HAP-1 (cell line): ENCODE results near the gene CTAG1A.
"Not testable (repeated sequence)": the region's sequence is repeated elsewhere in the genome, so short reads cannot be mapped to it uniquely, and the experiment has no call there.

Source experiments
- DNase-seq, 2 experiments: peaks; one replicate each; pipeline ENCODE4 v3.0.0-alpha.2; 2016 to 2020; ENCODE audit warnings: low spot score in 2 of 2
- H3K27me3 ChIP-seq: fragments of 250-450 bp; sonication (Bioruptor Pico); 2 replicates; pipeline ENCODE4 v1.5.1; 2020; ENCODE audit warnings: low read depth, mild to moderate bottlenecking, moderate library complexity
- H3K36me3 ChIP-seq: fragments of 250-450 bp; sonication (Bioruptor Pico); replicated peaks from 2 replicates; pipeline ENCODE4 v1.5.1; 2020; ENCODE audit warnings: mild to moderate bottlenecking
- H3K4me1 ChIP-seq: fragments of 250-450 bp; sonication (Bioruptor Pico); 2 replicates; pipeline ENCODE4 v1.5.1; 2020; ENCODE audit warnings: mild to moderate bottlenecking
- H3K4me3 ChIP-seq: fragments of 250-450 bp; sonication (Bioruptor Pico); 2 replicates; pipeline ENCODE4 v1.5.1; 2020; ENCODE audit warnings: mild to moderate bottlenecking, moderate library complexity
- H3K9me3 ChIP-seq: fragments of 250-450 bp; sonication (Bioruptor Pico); 2 replicates; pipeline ENCODE4 v1.5.1; 2020; ENCODE audit warnings: mild to moderate bottlenecking, moderate library complexity
- in situ Hi-C: fragments of 300-500 bp; cut with MboI; formaldehyde crosslinking; loops from 3 replicates; pipeline ENCODE4 v1.14.3; 2020; ENCODE audit warnings: low sequenced_read_pairs, inconsistent platforms, mixed read lengths

The CTAG1A gene

GRCh38 chrX:154607976-154608375 lies 23.0 kb downstream of the CTAG1A start:
- in situ Hi-C loops, H3K4me3 ChIP-seq, H3K27me3 ChIP-seq: not testable (repeated sequence)

GRCh38 chrX:154608823-154609222 lies 23.9 kb downstream of the CTAG1A start:
- in situ Hi-C loops, H3K4me1 ChIP-seq, H3K27me3 ChIP-seq, H3K9me3 ChIP-seq, H3K36me3 ChIP-seq, H3K4me3 ChIP-seq, DNase-seq: not testable (repeated sequence)

More at GRCh38 chrX:154607976-154608375, 23.0 kb downstream of the CTAG1A start:
- H3K36me3 ChIP-seq, DNase-seq, H3K9me3 ChIP-seq, H3K4me1 ChIP-seq: not testable (repeated sequence)

- in situ Hi-C loops, H3K36me3 ChIP-seq, DNase-seq, H3K4me1 ChIP-seq, H3K9me3 ChIP-seq, H3K27me3 ChIP-seq, H3K4me3 ChIP-seq: not testable (repeated sequence)
Measured at GRCh38 chrX:154611146-154611545, 26.2 kb downstream of the CTAG1A start.

- H3K4me3 ChIP-seq, in situ Hi-C loops, DNase-seq, H3K36me3 ChIP-seq, H3K4me1 ChIP-seq, H3K27me3 ChIP-seq, H3K9me3 ChIP-seq: not testable (repeated sequence)
Measured at GRCh38 chrX:154613586-154613985, 28.7 kb downstream of the CTAG1A start.

GRCh38 chrX:154619182-154619581 lies 34.2 kb downstream of the CTAG1A start, which contains the start of gene CTAG1B:
TSS of gene CTAG1B (minus strand) at chrX:154619282. CDS start at chrX:154619218, 64 bp downstream.
- DNase-seq, in situ Hi-C loops, H3K27me3 ChIP-seq, H3K4me3 ChIP-seq, H3K9me3 ChIP-seq, H3K36me3 ChIP-seq, H3K4me1 ChIP-seq: not testable (repeated sequence)

GRCh38 chrX:154620767-154621414 lies 36.0 kb downstream of the CTAG1A start:
- H3K36me3 ChIP-seq, result not testable (repeated sequence)

GRCh38 chrX:154628960-154629359 lies 44.0 kb downstream of the CTAG1A start:
- H3K36me3 ChIP-seq, H3K27me3 ChIP-seq, H3K4me3 ChIP-seq, H3K4me1 ChIP-seq, DNase-seq, in situ Hi-C loops, H3K9me3 ChIP-seq: not testable (repeated sequence)

More at GRCh38 chrX:154620767-154621414, 36.0 kb downstream of the CTAG1A start:
- H3K9me3 ChIP-seq, in situ Hi-C loops, H3K27me3 ChIP-seq, H3K4me3 ChIP-seq, H3K4me1 ChIP-seq: not testable (repeated sequence)
- DNase-seq, result peak in 1 of 2 experiments; percentile 3

GRCh38 chrX:154630949-154631348 lies 46.0 kb downstream of the CTAG1A start:
- DNase-seq, result not testable (repeated sequence)

GRCh38 chrX:154633661-154634060 lies 48.7 kb downstream of the CTAG1A start:
- in situ Hi-C loops, H3K9me3 ChIP-seq, DNase-seq, H3K36me3 ChIP-seq, H3K4me1 ChIP-seq, H3K4me3 ChIP-seq, H3K27me3 ChIP-seq: not testable (repeated sequence)

More at GRCh38 chrX:154630949-154631348, 46.0 kb downstream of the CTAG1A start:
- H3K4me1 ChIP-seq, H3K4me3 ChIP-seq, H3K36me3 ChIP-seq, H3K27me3 ChIP-seq, in situ Hi-C loops, H3K9me3 ChIP-seq: not testable (repeated sequence)
